Fibroblast of mammary gland (primary cell): Measurements from ENCODE around the gene NT5DC3.

ENCODE experiments used
- DNase-seq: peaks from one replicate; pipeline ENCODE4 v3.0.0-alpha.2; 2010; ENCODE audit warnings: low read depth
- H3K4me3 ChIP-seq: 2 replicates; pipeline ENCODE4 v1.5.1; 2011; ENCODE audit warnings: low read depth, mild to moderate bottlenecking, low read length, moderate library complexity; ENCODE audit not compliant: control insufficient read depth
- CTCF ChIP-seq: conservative IDR thresholded peaks from 2 replicates; pipeline ENCODE4 v1.5.1; 2011; ENCODE audit warnings: low read depth, low read length, inconsistent platforms; ENCODE audit not compliant: control insufficient read depth, insufficient read depth

The NT5DC3 gene

GRCh38 chr12:103875666-103876065 is 34.6 kb upstream of the NT5DC3 start:
- no peak overlapping the region for H3K4me3 ChIP-seq
- no peak for TF ChIP-seq CTCF
- peak; percentile 15 for DNase-seq

- DNase-seq, result no peak
- no peak overlapping the region for H3K4me3 ChIP-seq
- no peak for TF ChIP-seq CTCF
These were observed 27.2 kb upstream of the NT5DC3 start for GRCh38 chr12:103868215-103868614.

DNA sequence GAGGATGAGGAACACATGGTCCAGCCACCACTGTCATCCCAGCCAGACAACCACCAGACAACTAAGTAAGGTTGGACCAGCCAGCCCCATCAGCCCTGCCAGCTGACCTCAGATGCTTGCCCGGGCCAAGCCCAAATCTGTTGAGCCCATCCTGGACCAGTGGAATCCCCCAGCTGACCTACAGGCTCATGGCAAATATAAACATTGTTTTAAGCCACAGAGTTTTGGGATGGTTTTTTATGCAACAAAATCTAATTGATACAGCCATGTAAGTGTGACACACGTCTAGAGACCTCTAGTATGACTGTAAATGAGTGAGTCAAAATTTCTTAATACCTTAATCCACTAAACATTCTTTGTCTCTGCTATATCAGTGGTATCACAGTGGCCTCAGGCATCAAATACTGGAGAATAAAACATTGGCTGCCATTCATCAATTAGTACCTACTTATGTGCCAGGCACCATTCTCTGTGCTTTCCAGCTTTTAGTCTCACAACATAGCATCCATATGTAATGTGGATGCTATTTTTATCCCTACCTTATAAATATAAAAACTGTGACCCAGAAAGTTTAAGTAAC is 24.2 kb upstream of the NT5DC3 start:
- no peak for DNase-seq
- no peak for TF ChIP-seq CTCF

DNA sequence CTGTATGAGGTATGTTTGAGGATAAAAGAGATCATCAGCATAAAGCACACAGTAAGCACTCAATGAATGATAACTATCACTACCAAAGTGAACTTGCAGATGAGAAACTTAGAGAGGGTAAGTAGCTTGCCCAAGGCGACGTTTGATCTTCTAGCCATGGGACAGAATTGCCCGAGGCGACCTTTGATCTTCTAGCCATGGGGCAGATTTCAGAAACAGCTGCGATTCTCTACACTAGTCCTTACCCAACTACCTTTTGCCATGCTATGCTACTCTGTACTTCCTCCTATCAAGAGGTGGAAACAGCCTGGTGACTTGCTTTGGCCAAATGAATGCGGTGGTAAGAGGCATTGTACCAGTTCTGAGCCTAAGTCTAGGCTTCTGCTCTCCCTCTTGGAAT is 23.7 kb upstream of the NT5DC3 start:
- no peak for TF ChIP-seq CTCF
- no peak for DNase-seq
- H3K4me3 ChIP-seq, result no peak overlapping the region

More for the DNA sequence above, 24.2 kb upstream of the NT5DC3 start:
- H3K4me3 ChIP-seq, result no peak overlapping the region

DNA sequence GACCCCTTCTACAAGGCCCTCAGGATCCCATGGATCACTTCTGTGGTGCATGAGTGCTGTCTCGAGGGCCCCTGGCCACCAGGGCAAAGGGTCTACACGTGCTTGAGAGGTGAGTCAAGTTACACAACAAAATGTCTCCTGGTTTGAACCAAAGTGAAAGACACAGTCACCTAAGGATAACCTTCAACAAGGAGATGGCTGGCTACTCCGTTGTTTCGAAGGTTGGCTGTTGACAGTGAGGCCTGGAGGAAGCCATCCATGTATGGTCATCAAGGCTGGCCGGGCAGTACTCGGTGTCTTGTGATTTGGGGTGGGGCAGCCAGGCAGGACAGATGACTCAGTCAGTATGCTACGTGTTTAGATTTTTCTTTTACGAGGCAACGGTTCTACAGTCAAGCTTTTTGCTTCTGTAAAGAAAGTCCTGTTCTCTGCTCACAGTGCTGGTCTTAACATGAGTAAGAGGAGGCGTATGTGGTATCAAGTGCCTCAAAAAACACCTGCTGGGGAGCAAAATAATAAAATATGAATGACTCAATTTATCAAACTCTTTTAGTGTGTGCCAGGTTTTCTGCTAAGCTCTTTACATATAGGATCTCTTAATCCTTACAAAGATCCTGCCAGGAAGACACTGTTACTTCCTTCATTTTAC is 18.0 kb upstream of the NT5DC3 start:
- H3K4me3 ChIP-seq, result no peak overlapping the region
- TF ChIP-seq CTCF, result no peak
- peak; percentile 94 for DNase-seq

- H3K4me3 ChIP-seq, result no peak overlapping the region
- TF ChIP-seq CTCF, result no peak
- no peak for DNase-seq
These were observed 17.3 kb upstream of the NT5DC3 start for GRCh38 chr12:103858335-103858734.

- TF ChIP-seq CTCF, result no peak
- no peak overlapping the region for H3K4me3 ChIP-seq
- DNase-seq, result no peak
These were observed 16.1 kb upstream of the NT5DC3 start for GRCh38 chr12:103857164-103857563.
